Neural cell (in vitro differentiated cells): Measurements from ENCODE around the gene EEIG1.

Source experiments
- EP300 ChIP-seq: fragments of 450-650 bp; conservative IDR thresholded peaks from 2 replicates; pipeline ENCODE4 v1.6.1; 2014; ENCODE audit warnings: antibody characterized with exemption, mild to moderate bottlenecking, moderate library complexity; ENCODE audit not compliant: poor library complexity, severe bottlenecking
- POLR2AphosphoS5 ChIP-seq: IDR thresholded peaks from 2 replicates; pipeline ENCODE4 v1.6.1; 2012
- REST ChIP-seq: IDR thresholded peaks from 2 replicates; pipeline ENCODE4 v1.6.1; 2012; ENCODE audit warnings: borderline replicate concordance
- TAF1 ChIP-seq: IDR thresholded peaks from 2 replicates; pipeline ENCODE4 v1.6.1; 2012; ENCODE audit warnings: low read depth
- TF ChIP-seq, protein P1 (sequence below): fragments of 450-650 bp; IDR thresholded peaks from 2 replicates; pipeline ENCODE4 v1.5.1; 2014; ENCODE audit warnings: antibody characterized with exemption, mild to moderate bottlenecking, moderate library complexity; ENCODE audit not compliant: poor library complexity, severe bottlenecking

GRCh38 chr9:127953768-127954505 is 26.9 kb downstream of the EEIG1 start:
- TF ChIP-seq, protein P1, sequence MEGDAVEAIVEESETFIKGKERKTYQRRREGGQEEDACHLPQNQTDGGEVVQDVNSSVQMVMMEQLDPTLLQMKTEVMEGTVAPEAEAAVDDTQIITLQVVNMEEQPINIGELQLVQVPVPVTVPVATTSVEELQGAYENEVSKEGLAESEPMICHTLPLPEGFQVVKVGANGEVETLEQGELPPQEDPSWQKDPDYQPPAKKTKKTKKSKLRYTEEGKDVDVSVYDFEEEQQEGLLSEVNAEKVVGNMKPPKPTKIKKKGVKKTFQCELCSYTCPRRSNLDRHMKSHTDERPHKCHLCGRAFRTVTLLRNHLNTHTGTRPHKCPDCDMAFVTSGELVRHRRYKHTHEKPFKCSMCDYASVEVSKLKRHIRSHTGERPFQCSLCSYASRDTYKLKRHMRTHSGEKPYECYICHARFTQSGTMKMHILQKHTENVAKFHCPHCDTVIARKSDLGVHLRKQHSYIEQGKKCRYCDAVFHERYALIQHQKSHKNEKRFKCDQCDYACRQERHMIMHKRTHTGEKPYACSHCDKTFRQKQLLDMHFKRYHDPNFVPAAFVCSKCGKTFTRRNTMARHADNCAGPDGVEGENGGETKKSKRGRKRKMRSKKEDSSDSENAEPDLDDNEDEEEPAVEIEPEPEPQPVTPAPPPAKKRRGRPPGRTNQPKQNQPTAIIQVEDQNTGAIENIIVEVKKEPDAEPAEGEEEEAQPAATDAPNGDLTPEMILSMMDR = no peak
- TF ChIP-seq POLR2AphosphoS5 = no peak
- TF ChIP-seq TAF1 = no peak
- TF ChIP-seq EP300 = no peak
- TF ChIP-seq REST = no peak
